SK-N-MC (cell line): Measurements from ENCODE around the gene CHMP5.

Experiments used
- EZH2 ChIP-seq: fragments of 200-600 bp; sonication (generic); IDR thresholded peaks from one replicate; pipeline ENCODE4 v1.6.1; 2017; ENCODE audit warnings: antibody characterized with exemption
- POLR2AphosphoS5 ChIP-seq: IDR thresholded peaks from 2 replicates; pipeline ENCODE4 v1.6.1; 2012; ENCODE audit warnings: mild to moderate bottlenecking, low read depth, low read length, borderline replicate concordance

GRCh38 chr9:33291901-33292300 is 27.1 kb downstream of the CHMP5 start:
- TF ChIP-seq EZH2 (no peak), POLR2AphosphoS5 (no peak)
